HG03558 (cell line): ENCODE data around the gene OR8G5.

Experiments used
- ATAC-seq: cut with Tn5 transposase; IDR thresholded peaks from one replicate; pipeline ENCODE4 v1.9.1; 2021; ENCODE audit warnings: moderate number of reproducible peaks; ENCODE audit not compliant: unreplicated experiment; ENCODE audit errors: extremely low read depth

Gene OR8G5

GRCh38 chr11:124278261-124278660 is 22.1 kb downstream of the OR8G5 start:
- ATAC-seq = no peak

GRCh38 chr11:124285610-124286344 is 29.6 kb downstream of the OR8G5 start:
- ATAC-seq = no peak

- ATAC-seq = no peak
Observed at GRCh38 chr11:124294687-124295086, 38.5 kb downstream of the OR8G5 start.

- ATAC-seq = no peak
Observed at GRCh38 chr11:124296016-124296415, 39.8 kb downstream of the OR8G5 start.

GRCh38 chr11:124297921-124298320 is 41.7 kb downstream of the OR8G5 start:
- ATAC-seq = no peak

- ATAC-seq = no peak
Observed at GRCh38 chr11:124301548-124301947, 45.4 kb downstream of the OR8G5 start.

GRCh38 chr11:124302347-124303125 is 46.4 kb downstream of the OR8G5 start:
- no peak for ATAC-seq

GRCh38 chr11:124307093-124307492 is 50.9 kb downstream of the OR8G5 start:
- no peak for ATAC-seq

- no peak for ATAC-seq
Observed at GRCh38 chr11:124310721-124311120, 54.5 kb downstream of the OR8G5 start.

GRCh38 chr11:124311269-124311668 is 55.1 kb downstream of the OR8G5 start:
- ATAC-seq = no peak

GRCh38 chr11:124311670-124312069 is 55.5 kb downstream of the OR8G5 start:
- ATAC-seq = no peak

GRCh38 chr11:124313131-124313530 is 57.0 kb downstream of the OR8G5 start:
- no peak for ATAC-seq

GRCh38 chr11:124313849-124314248 is 57.7 kb downstream of the OR8G5 start, which contains the start of gene OR8D1:
Gene OR8D1, minus strand, starts transcription at chr11:124313949. Its CDS starts 3,183 bp downstream, at chr11:124310766.
- no peak for ATAC-seq

- no peak for ATAC-seq
Observed at GRCh38 chr11:124315052-124315451, 58.9 kb downstream of the OR8G5 start.
